Measurements from ENCODE around the gene KDM3B.
"Not testable (repeated sequence)": the region's sequence is repeated elsewhere in the genome, so short reads cannot be mapped to it uniquely, and the experiment has no call there.

The KDM3B gene

GRCh38 chr5:138382347-138382746 lies 29.9 kb downstream of the KDM3B start:
- Mint-ChIP-seq H3K9me3 (no peaks in the 10 kb centered on the region), H3K4me3 (no peak overlapping the region), H3K36me3 (ENCODE audit: insufficient read depth) (peaks cover 77% of the 10 kb centered on the region), H3K4me1 (ENCODE audit: low read depth in 2 of 2) (no peaks in the 10 kb centered on the region), H3K27me3 (no peaks in the 10 kb centered on the region), H3K27ac (no peak overlapping the region)
- no peak for ATAC-seq (replicated peaks)
- DNase-seq: no peak

- DNase-seq: no peak
- Mint-ChIP-seq H3K9me3 (no peaks in the 10 kb centered on the region), H3K27ac (peak overlapping the region in 1 of 2 donors; percentile 16), H3K4me1 (ENCODE audit: low read depth in 2 of 2) (no peaks in the 10 kb centered on the region), H3K27me3 (no peaks in the 10 kb centered on the region), H3K36me3 (ENCODE audit: insufficient read depth) (peaks cover 67% of the 10 kb centered on the region), H3K4me3 (no peak overlapping the region)
- ATAC-seq (replicated peaks): no peak
Observed at GRCh38 chr5:138385660-138386059, 33.2 kb downstream of the KDM3B start.

- DNase-seq (no peak), ATAC-seq (replicated peaks) (no peak)
- H3K9me3 Mint-ChIP-seq: no peaks in the 10 kb centered on the region
- no peaks in the 10 kb centered on the region for H3K27me3 Mint-ChIP-seq
- peaks cover 63% of the 10 kb centered on the region for H3K36me3 Mint-ChIP-seq (ENCODE audit: insufficient read depth)
- no peaks in the 10 kb centered on the region for H3K4me1 Mint-ChIP-seq (ENCODE audit: low read depth in 2 of 2)
- H3K27ac Mint-ChIP-seq: no peak overlapping the region
- no peak overlapping the region for H3K4me3 Mint-ChIP-seq
Observed at GRCh38 chr5:138386290-138386689, 33.8 kb downstream of the KDM3B start.

DNA sequence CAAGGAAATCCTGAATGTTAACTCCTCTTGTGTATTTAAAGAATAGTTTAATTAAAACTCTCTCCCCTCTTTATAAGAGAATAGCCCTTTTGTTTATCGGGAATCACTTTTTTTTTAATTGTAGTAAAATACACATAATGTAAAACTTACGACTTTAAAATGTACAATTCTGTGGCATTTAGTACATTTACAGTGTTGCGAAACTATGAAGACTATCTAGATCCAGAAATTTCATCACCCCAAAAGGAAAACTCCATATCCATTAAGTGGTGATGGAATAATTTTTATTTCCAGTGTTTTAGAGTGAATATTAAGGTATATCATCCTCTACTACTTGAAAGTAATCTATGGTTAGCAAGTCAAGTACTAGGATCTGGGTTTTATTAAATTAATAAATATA lies 36.8 kb downstream of the KDM3B start:
- ATAC-seq (replicated peaks) (no peak), DNase-seq (no peak)
- H3K4me3 Mint-ChIP-seq: no peak overlapping the region
- no peaks in the 10 kb centered on the region for H3K9me3 Mint-ChIP-seq
- peak overlapping the region in 1 of 2 donors; percentile 76 for H3K27ac Mint-ChIP-seq
- no peaks in the 10 kb centered on the region for H3K4me1 Mint-ChIP-seq (ENCODE audit: low read depth in 2 of 2)
- peaks cover 44% of the 10 kb centered on the region for H3K36me3 Mint-ChIP-seq (ENCODE audit: insufficient read depth)
- no peaks in the 10 kb centered on the region for H3K27me3 Mint-ChIP-seq

DNA sequence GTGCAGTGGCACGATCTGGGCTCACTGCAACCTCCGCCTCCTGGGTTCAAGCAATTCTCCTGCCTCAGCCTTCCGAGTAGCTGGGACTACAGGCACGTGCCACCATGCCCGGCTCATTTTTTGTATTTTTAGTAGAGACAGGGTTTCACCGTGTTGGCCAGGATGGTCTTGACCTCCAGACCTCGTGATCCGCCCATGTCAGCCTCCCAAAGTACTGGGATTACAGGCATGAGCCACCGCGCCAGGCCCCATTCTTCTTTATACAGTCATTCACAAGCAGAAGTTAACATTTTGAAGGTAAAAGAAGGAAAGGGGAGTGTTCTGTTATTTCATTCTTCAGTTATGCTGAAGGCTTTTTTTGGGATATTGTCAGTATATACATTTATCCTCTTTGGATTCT lies 37.4 kb downstream of the KDM3B start:
- DNase-seq; H3K4me3 Mint-ChIP-seq; H3K27me3 Mint-ChIP-seq; H3K9me3 Mint-ChIP-seq; H3K4me1 Mint-ChIP-seq (ENCODE audit: low read depth in 2 of 2); ATAC-seq (replicated peaks): not testable (repeated sequence)
- H3K36me3 Mint-ChIP-seq (ENCODE audit: insufficient read depth): peaks cover 44% of the 10 kb centered on the region
- peak overlapping the region in 1 of 2 donors; percentile 76 for H3K27ac Mint-ChIP-seq

GRCh38 chr5:138391859-138392386 lies 39.4 kb downstream of the KDM3B start:
- DNase-seq: no peak
- H3K4me1 Mint-ChIP-seq (ENCODE audit: low read depth in 2 of 2): no peaks in the 10 kb centered on the region
- H3K27me3 Mint-ChIP-seq: no peaks in the 10 kb centered on the region
- peaks cover 42% of the 10 kb centered on the region for H3K36me3 Mint-ChIP-seq (ENCODE audit: insufficient read depth)
- H3K4me3 Mint-ChIP-seq: no peak overlapping the region
- H3K9me3 Mint-ChIP-seq: no peaks in the 10 kb centered on the region
- ATAC-seq (replicated peaks): no peak
- no peak overlapping the region for H3K27ac Mint-ChIP-seq

DNA sequence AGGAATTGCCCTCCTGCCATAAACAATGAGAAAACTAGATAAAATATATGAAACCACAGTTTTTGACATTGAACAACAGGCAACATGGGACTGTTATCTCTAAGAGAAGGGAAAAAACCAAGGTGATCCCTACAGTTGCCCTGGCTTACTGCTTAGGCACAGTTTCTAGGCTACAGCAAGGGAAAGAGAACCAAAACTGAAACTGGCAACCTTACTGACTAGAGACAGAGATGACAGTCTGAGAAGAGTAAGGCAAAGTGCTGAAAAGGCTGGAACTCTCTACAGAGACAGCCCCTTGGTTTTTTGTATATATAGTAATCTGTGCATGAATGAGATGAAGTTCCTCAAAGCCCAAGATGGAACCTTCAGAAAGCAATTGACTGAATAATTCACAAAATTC lies 50.2 kb downstream of the KDM3B start:
- peaks cover 0 to 3% of the 10 kb centered on the region in 2 donors for H3K4me1 Mint-ChIP-seq (ENCODE audit: low read depth in 2 of 2)
- H3K27ac Mint-ChIP-seq: peak overlapping the region in 1 of 2 donors; percentile 49
- H3K9me3 Mint-ChIP-seq: no peaks in the 10 kb centered on the region
- H3K4me3 Mint-ChIP-seq: no peak overlapping the region
- DNase-seq (no peak), ATAC-seq (replicated peaks) (no peak)
- H3K27me3 Mint-ChIP-seq: no peaks in the 10 kb centered on the region
- H3K36me3 Mint-ChIP-seq (ENCODE audit: insufficient read depth): peaks cover 89% of the 10 kb centered on the region

DNA sequence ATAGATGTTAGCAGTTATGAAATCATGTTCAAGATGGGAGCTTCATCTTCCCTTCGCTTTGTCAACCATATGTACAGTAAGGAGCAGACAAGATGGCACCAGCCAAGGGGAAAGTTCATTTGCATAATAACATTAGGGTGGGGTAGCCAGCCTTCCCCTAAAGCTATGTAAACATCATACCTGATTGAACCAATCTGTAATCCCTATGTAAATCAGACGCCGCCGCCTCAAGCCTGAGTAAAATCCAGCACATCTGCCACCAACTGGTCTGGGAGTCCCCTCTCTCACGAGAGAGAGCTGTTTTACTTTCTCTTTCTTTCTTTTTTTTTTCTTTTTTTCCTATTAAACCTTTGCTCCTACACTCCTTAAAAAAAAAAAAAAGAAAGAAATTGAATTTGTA lies 55.5 kb downstream of the KDM3B start:
- Mint-ChIP-seq H3K9me3 (no peaks in the 10 kb centered on the region), H3K27me3 (no peaks in the 10 kb centered on the region), H3K4me3 (no peak overlapping the region), H3K36me3 (ENCODE audit: insufficient read depth) (peaks cover 54% of the 10 kb centered on the region), H3K27ac (peak overlapping the region; percentile 75 to 80), H3K4me1 (ENCODE audit: low read depth in 2 of 2) (peaks cover 0 to 15% of the 10 kb centered on the region in 2 donors)
- ATAC-seq (replicated peaks) (peak; percentile 50), DNase-seq (no peak)

- DNase-seq: peak in 2 of 3 experiments; percentile 2 to 25
- H3K27me3 Mint-ChIP-seq; H3K27ac Mint-ChIP-seq; ATAC-seq (replicated peaks); H3K4me3 Mint-ChIP-seq; H3K9me3 Mint-ChIP-seq: not testable (repeated sequence)
- H3K36me3 Mint-ChIP-seq (ENCODE audit: insufficient read depth): peaks cover 53% of the 10 kb centered on the region
- peaks cover 0 to 15% of the 10 kb centered on the region in 2 donors for H3K4me1 Mint-ChIP-seq (ENCODE audit: low read depth in 2 of 2)
Observed at GRCh38 chr5:138410996-138411640, 58.6 kb downstream of the KDM3B start.

DNA sequence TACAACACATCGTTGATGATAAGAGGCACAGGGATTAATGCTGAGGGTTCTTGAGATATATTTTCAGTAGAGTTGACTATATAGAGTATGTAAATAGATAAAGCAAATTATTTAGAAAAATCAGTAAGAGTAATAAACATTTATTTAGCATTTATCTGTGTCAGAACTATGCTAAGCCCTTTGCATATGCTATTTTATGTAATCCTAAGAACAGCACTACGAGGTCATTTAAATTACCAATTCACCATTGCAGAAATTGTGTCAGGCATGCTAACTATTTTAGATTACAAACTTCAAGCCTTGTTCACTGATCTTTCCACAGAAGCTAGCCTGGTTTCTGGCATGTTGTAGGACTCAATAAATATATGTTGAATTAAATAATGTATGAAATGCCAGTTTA lies 66.0 kb downstream of the KDM3B start:
- Mint-ChIP-seq H3K36me3 (ENCODE audit: insufficient read depth) (peaks cover 89% of the 10 kb centered on the region), H3K27me3 (no peaks in the 10 kb centered on the region), H3K9me3 (no peaks in the 10 kb centered on the region), H3K27ac (peak overlapping the region in 1 of 2 donors; percentile 38), H3K4me3 (no peak overlapping the region), H3K4me1 (ENCODE audit: low read depth in 2 of 2) (no peaks in the 10 kb centered on the region)
- no peak for DNase-seq
- ATAC-seq (replicated peaks): no peak

GRCh38 chr5:138425079-138425478 lies 72.6 kb downstream of the KDM3B start:
- DNase-seq (no peak), ATAC-seq (replicated peaks) (no peak)
- no peak overlapping the region for H3K4me3 Mint-ChIP-seq
- peaks cover 79% of the 10 kb centered on the region for H3K36me3 Mint-ChIP-seq (ENCODE audit: insufficient read depth)
- no peaks in the 10 kb centered on the region for H3K9me3 Mint-ChIP-seq
- peak overlapping the region in 1 of 2 donors; percentile 44 for H3K27ac Mint-ChIP-seq
- H3K27me3 Mint-ChIP-seq: no peaks in the 10 kb centered on the region
- no peaks in the 10 kb centered on the region for H3K4me1 Mint-ChIP-seq (ENCODE audit: low read depth in 2 of 2)

GRCh38 chr5:138435943-138436342 lies 83.5 kb downstream of the KDM3B start:
- Mint-ChIP-seq H3K27ac (no peak overlapping the region), H3K4me3 (no peak overlapping the region), H3K9me3 (no peaks in the 10 kb centered on the region), H3K4me1 (ENCODE audit: low read depth in 2 of 2) (peaks cover 12 to 15% of the 10 kb centered on the region in 2 donors), H3K27me3 (no peaks in the 10 kb centered on the region), H3K36me3 (ENCODE audit: insufficient read depth) (peaks cover 62% of the 10 kb centered on the region)
- no peak for ATAC-seq (replicated peaks)
- DNase-seq: no peak

DNA sequence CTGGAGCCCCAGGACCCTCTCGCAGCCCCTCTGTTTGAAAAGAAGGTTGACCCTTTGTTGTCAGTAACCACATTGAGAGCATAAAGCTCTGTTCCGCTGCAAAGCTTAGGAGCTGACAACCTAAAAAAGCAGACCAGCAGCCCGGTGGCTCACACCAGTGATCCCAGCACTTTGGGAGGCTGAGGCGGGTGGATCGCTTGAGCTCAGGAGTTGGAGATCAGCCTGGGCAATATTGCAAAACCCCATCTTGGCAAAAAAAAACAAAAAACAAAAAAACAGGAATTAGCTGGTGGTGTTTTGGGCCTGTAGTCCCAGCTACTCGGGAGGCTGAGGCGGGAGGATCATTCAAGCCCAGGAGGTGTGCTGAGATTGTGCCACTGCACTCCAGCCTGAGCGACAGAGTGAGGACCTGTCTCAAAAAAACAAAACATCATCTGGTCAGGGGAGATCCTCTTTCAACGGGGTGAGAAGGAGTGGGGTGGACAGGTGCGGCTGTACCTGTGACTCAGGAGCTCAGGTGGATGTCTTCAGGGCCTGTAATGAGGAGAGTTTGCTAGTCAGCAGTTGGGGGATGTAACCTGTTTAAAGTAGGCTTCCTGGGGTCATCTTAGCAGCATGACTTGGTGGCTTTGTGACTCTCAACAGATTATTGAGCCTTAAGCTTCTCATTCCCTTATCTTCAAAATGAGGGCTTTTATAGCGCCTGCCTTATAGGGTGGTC lies 85.7 kb downstream of the KDM3B start:
- ATAC-seq (replicated peaks) (no peak), DNase-seq (no peak)
- no peaks in the 10 kb centered on the region for H3K27me3 Mint-ChIP-seq
- H3K27ac Mint-ChIP-seq: peak overlapping the region; percentile 8 to 38
- H3K4me3 Mint-ChIP-seq: peak overlapping the region; percentile 79 to 80
- H3K36me3 Mint-ChIP-seq (ENCODE audit: insufficient read depth): peaks cover 40% of the 10 kb centered on the region
- H3K4me1 Mint-ChIP-seq (ENCODE audit: low read depth in 2 of 2): peaks cover 12 to 15% of the 10 kb centered on the region in 2 donors
- no peaks in the 10 kb centered on the region for H3K9me3 Mint-ChIP-seq

Measured in effector memory CD8-positive, alpha-beta T cell (primary cell).